Gastrocnemius medialis (tissue), 4 donors: ENCODE results near the gene GUCY1A1.

Source experiments
- CTCF ChIP-seq, 5 experiments: fragments of 450-650 bp in 3 of 5; fragments of 200-600 bp in 2 of 5; sonication (generic) in 2 of 5; IDR thresholded peaks in 4 of 5; conservative IDR thresholded peaks in 1 of 5; 1 replicate in 4 of 5; 2 replicates in 1 of 5; pipeline ENCODE4 v1.5.1; 2016 to 2019; ENCODE audit warnings: antibody characterized with exemption in 5 of 5, mild to moderate bottlenecking in 3 of 5, moderate library complexity in 3 of 5
- POLR2A ChIP-seq, 2 donors: fragments of 450-650 bp; IDR thresholded peaks; one replicate each; pipeline ENCODE4 v1.6.1; 2017; ENCODE audit warnings: antibody characterized with exemption in 2 of 2, mild to moderate bottlenecking in 2 of 2, moderate library complexity in 2 of 2

- TF ChIP-seq POLR2A (IDR thresholded peaks at IDR 0.05) (no peak), CTCF (IDR thresholded peaks at IDR 0.05 in 4 of 5, conservative IDR thresholded peaks at IDR 0.05 in 1 of 5) (no peak)
Observed at GRCh38 chr4:155656025-155656424, 10.6 kb upstream of the GUCY1A1 start.
